ENCODE measurements around the gene ARID1A. TPM values are rescaled to one million over a fixed set of nuclear protein-coding genes. Genes with fewer than 3 reads are reported as not detected.
A peak's percentile ranks its signal among the peaks of the same experiment; 100 is the strongest.

The ARID1A gene
- total RNA-seq, 2 experiments from 2014 or later, result 73.1 to 112 TPM

- H3K27ac Mint-ChIP-seq, result peak overlapping the region; percentile 91
- no peaks in the 10 kb centered on the region for H3K36me3 Mint-ChIP-seq (ENCODE audit: low read depth)
- CTCF ChIA-PET, result interaction anchor here (0.7 to 5.3 kb wide), 26 partner anchors 9 to 222 kb away, joined by 3 to 64 read pairs (median 5); partner anchors contain the start of gene PIGV
- peak overlapping the region; percentile 81 for H3K4me3 Mint-ChIP-seq
- DNase-seq, result peak; percentile 88
- H3K9me3 Mint-ChIP-seq (ENCODE audit: low read depth), result no peaks in the 10 kb centered on the region
- POLR2A ChIA-PET, result interaction anchor here (0.5 to 5.2 kb wide), 19 partner anchors 10 to 208 kb away, joined by 3 to 73 read pairs (median 6); partner anchors contain the start of genes GPATCH3 and PIGV
- H3K27me3 Mint-ChIP-seq, result no peaks in the 10 kb centered on the region
- peak; percentile 48 for ATAC-seq
- intact Hi-C loops (cut with DNase I, micrococcal nuclease), result loop anchor here (1.0 to 10.0 kb wide), 7 partner anchors 16 to 1948 kb away; partner anchors contain the start of genes CEP85 (in 1 of the 2), CLIC4 (in 1 of the 2), TRNAU1AP (in 1 of the 2) and ZDHHC18 (in 1 of the 2)
- peaks cover 30% of the 10 kb centered on the region for H3K4me1 Mint-ChIP-seq
These were observed 3.5 kb upstream of the ARID1A start for GRCh38 chr1:26692211-26692792.

- Mint-ChIP-seq H3K4me1 (peaks cover 30% of the 10 kb centered on the region), H3K4me3 (peak overlapping the region; percentile 81), H3K36me3 (ENCODE audit: low read depth) (no peaks in the 10 kb centered on the region), H3K9me3 (ENCODE audit: low read depth) (no peaks in the 10 kb centered on the region), H3K27me3 (no peaks in the 10 kb centered on the region), H3K27ac (peak overlapping the region; percentile 91)
- ChIA-PET CTCF (interaction anchor here (0.7 to 5.3 kb wide), 30 partner anchors 8 to 1080 kb away, joined by 3 to 64 read pairs (median 4); partner anchors contain the start of gene PIGV), POLR2A (interaction anchor here (0.5 to 5.2 kb wide), 16 partner anchors 10 to 204 kb away, joined by 3 to 73 read pairs (median 6); partner anchors contain the start of gene PIGV)
- intact Hi-C loops (cut with DNase I, micrococcal nuclease), result loop anchor here (1.0 to 10.0 kb wide), 7 partner anchors 16 to 1948 kb away; partner anchors contain the start of genes CEP85 (in 1 of the 2), CLIC4 (in 1 of the 2), TRNAU1AP (in 1 of the 2) and ZDHHC18 (in 1 of the 2)
- peak; percentile 94 for DNase-seq
- peak; percentile 40 for ATAC-seq
These were observed 2.9 kb upstream of the ARID1A start for GRCh38 chr1:26692793-26693490.

GRCh38 chr1:26693599-26694572 lies 1.9 kb upstream of the ARID1A start:
- Mint-ChIP-seq H3K4me1 (peaks cover 30% of the 10 kb centered on the region), H3K4me3 (peak overlapping the region; percentile 81), H3K9me3 (ENCODE audit: low read depth) (no peaks in the 10 kb centered on the region), H3K36me3 (ENCODE audit: low read depth) (no peaks in the 10 kb centered on the region), H3K27me3 (no peaks in the 10 kb centered on the region), H3K27ac (peak overlapping the region; percentile 91)
- ChIA-PET POLR2A (interaction anchor here (0.6 to 5.2 kb wide), 8 partner anchors 9 to 203 kb away, joined by 3 to 73 read pairs (median 3); partner anchors contain the start of gene PIGV), CTCF (interaction anchor here (0.6 to 5.3 kb wide), 25 partner anchors 10 to 1079 kb away, joined by 3 to 64 read pairs (median 4); partner anchors contain the start of gene PIGV)
- ATAC-seq (no peak), DNase-seq (peak; percentile 29)
- intact Hi-C loops (cut with DNase I, micrococcal nuclease), result loop anchor here (1.0 to 10.0 kb wide), 9 partner anchors 17 to 1949 kb away; partner anchors contain the start of genes CEP85 (in 1 of the 2), CLIC4 (in 1 of the 2), HMGN2 (in 1 of the 2) and NUDC (in 1 of the 2)

GRCh38 chr1:26694638-26695355 lies 1.0 kb upstream of the ARID1A start:
- ATAC-seq, result no peak
- intact Hi-C loops (cut with DNase I, micrococcal nuclease), result loop anchor here in 1 of 2 experiments (1.0 to 10.0 kb wide), 6 partner anchors 114 to 1950 kb away; partner anchors contain the start of genes CLIC4, GPATCH3, HMGN2 and NUDC
- CTCF ChIA-PET, result interaction anchor here (0.6 to 1.3 kb wide), 5 partner anchors 82 to 219 kb away, joined by 3 to 4 read pairs (median 3); no protein-coding TSS in a partner anchor
- no peaks in the 10 kb centered on the region for H3K9me3 Mint-ChIP-seq (ENCODE audit: low read depth)
- no peaks in the 10 kb centered on the region for H3K36me3 Mint-ChIP-seq (ENCODE audit: low read depth)
- H3K27ac Mint-ChIP-seq, result peak overlapping the region; percentile 91
- H3K4me3 Mint-ChIP-seq, result peak overlapping the region; percentile 81
- POLR2A ChIA-PET, result interaction anchor here (0.6 to 5.2 kb wide), 3 partner anchors 28 to 95 kb away, joined by 3 to 73 read pairs (median 3); partner anchors contain the start of gene PIGV
- H3K4me1 Mint-ChIP-seq, result peaks cover 30% of the 10 kb centered on the region
- DNase-seq, result no peak
- no peaks in the 10 kb centered on the region for H3K27me3 Mint-ChIP-seq

GRCh38 chr1:26696119-26696653 lies 371 bp downstream of the ARID1A start:
- POLR2A ChIA-PET, result interaction anchor here (0.6 to 7.4 kb wide), 5 partner anchors 43 to 169 kb away, joined by 4 to 83 read pairs (median 6); partner anchors contain the start of gene PIGV
- ATAC-seq (no peak), DNase-seq (no peak)
- Mint-ChIP-seq H3K4me3 (peak overlapping the region; percentile 81), H3K9me3 (ENCODE audit: low read depth) (no peaks in the 10 kb centered on the region), H3K27ac (no peak overlapping the region), H3K36me3 (ENCODE audit: low read depth) (no peaks in the 10 kb centered on the region), H3K4me1 (peaks cover 28% of the 10 kb centered on the region), H3K27me3 (no peaks in the 10 kb centered on the region)
- intact Hi-C loops (cut with DNase I, micrococcal nuclease), result loop anchor here in 1 of 2 experiments (10.0 kb wide), 2 partner anchors 1859 to 1951 kb away; partner anchors contain the start of genes CLIC4 and TRNAU1AP
- CTCF ChIA-PET, result interaction anchor here (0.6 to 4.1 kb wide), 2 partner anchors 93 to 449 kb away, joined by 3 to 41 read pairs; partner anchors contain the start of gene PIGV

GRCh38 chr1:26696654-26697430 lies 1.0 kb downstream of the ARID1A start:
- peak overlapping the region; percentile 44 for H3K27ac Mint-ChIP-seq
- intact Hi-C loops (cut with DNase I, micrococcal nuclease), result loop anchor here (1.0 to 10.0 kb wide), 3 partner anchors 93 to 1952 kb away; partner anchors contain the start of genes CLIC4 (in 1 of the 2) and TRNAU1AP (in 1 of the 2)
- peak; percentile 82 for DNase-seq
- ChIA-PET POLR2A (interaction anchor here (0.5 to 7.4 kb wide), 9 partner anchors 27 to 168 kb away, joined by 3 to 83 read pairs (median 6); partner anchors contain the start of gene PIGV), CTCF (interaction anchor here (0.6 to 4.1 kb wide), 4 partner anchors 9 to 448 kb away, joined by 3 to 41 read pairs (median 8); partner anchors contain the start of gene PIGV)
- peak overlapping the region; percentile 66 for H3K4me3 Mint-ChIP-seq
- H3K36me3 Mint-ChIP-seq (ENCODE audit: low read depth), result no peaks in the 10 kb centered on the region
- H3K27me3 Mint-ChIP-seq, result no peaks in the 10 kb centered on the region
- H3K4me1 Mint-ChIP-seq, result peaks cover 27% of the 10 kb centered on the region
- no peaks in the 10 kb centered on the region for H3K9me3 Mint-ChIP-seq (ENCODE audit: low read depth)
- no peak for ATAC-seq

- H3K27me3 Mint-ChIP-seq, result no peaks in the 10 kb centered on the region
- H3K27ac Mint-ChIP-seq, result no peak overlapping the region
- no peaks in the 10 kb centered on the region for H3K9me3 Mint-ChIP-seq (ENCODE audit: low read depth)
- ChIA-PET CTCF (interaction anchor here (0.5 to 4.1 kb wide), 16 partner anchors 8 to 868 kb away, joined by 3 to 41 read pairs (median 5); partner anchors contain the start of gene PIGV), POLR2A (interaction anchor here (0.9 to 7.4 kb wide), 9 partner anchors 16 to 168 kb away, joined by 3 to 83 read pairs (median 6); partner anchors contain the start of gene PIGV)
- peak; percentile 51 for DNase-seq
- intact Hi-C loops (cut with DNase I, micrococcal nuclease), result loop anchor here (1.0 to 10.0 kb wide), 3 partner anchors 93 to 1953 kb away; partner anchors contain the start of genes CLIC4 (in 1 of the 2) and TRNAU1AP (in 1 of the 2)
- peaks cover 22% of the 10 kb centered on the region for H3K4me1 Mint-ChIP-seq
- no peak for ATAC-seq
- H3K36me3 Mint-ChIP-seq (ENCODE audit: low read depth), result no peaks in the 10 kb centered on the region
- H3K4me3 Mint-ChIP-seq, result no peak overlapping the region
These were observed 1.7 kb downstream of the ARID1A start for GRCh38 chr1:26697431-26697977.

Data from activated CD4-positive, alpha-beta T cell treated with anti-CD3 and anti-CD28 coated beads for 36 hours (primary cell).